HUES6 (cell line): ENCODE results near the gene C22orf39.
"Not testable (repeated sequence)": the region's sequence is repeated elsewhere in the genome, so short reads cannot be mapped to it uniquely, and the experiment has no call there.

Source experiments
- H3K27ac ChIP-seq: 2 replicates; pipeline ENCODE4 v1.7.0; 2013; ENCODE audit warnings: low read depth, mild to moderate bottlenecking, low read length, inconsistent platforms
- H3K27me3 ChIP-seq: 2 replicates; pipeline ENCODE4 v1.6.1; 2013; ENCODE audit warnings: low read length; ENCODE audit not compliant: control insufficient read depth, insufficient read depth
- H3K36me3 ChIP-seq: 2 replicates; pipeline ENCODE4 v1.6.1; 2013; ENCODE audit warnings: low read length; ENCODE audit not compliant: control insufficient read depth, insufficient read depth
- H3K4me1 ChIP-seq: 2 replicates; pipeline ENCODE4 v1.6.1; 2013; ENCODE audit warnings: low read length; ENCODE audit not compliant: control insufficient read depth, insufficient read depth
- H3K4me3 ChIP-seq: 2 replicates; pipeline ENCODE4 v1.5.1; 2013; ENCODE audit warnings: low read depth, low read length
- H3K9ac ChIP-seq: one replicate; pipeline ENCODE4 v1.6.1; 2013; ENCODE audit warnings: mild to moderate bottlenecking, low read length
- H3K9me3 ChIP-seq: 2 replicates; pipeline ENCODE4 v1.6.1; 2013; ENCODE audit warnings: low read depth, low read length; ENCODE audit not compliant: control insufficient read depth, insufficient read depth

The C22orf39 gene

GRCh38 chr22:19449422-19449767, 1.9 kb upstream of the C22orf39 start:
- Histone ChIP-seq H3K27ac (no peak overlapping the region), H3K9me3 (no peaks in the 10 kb centered on the region), H3K27me3 (peaks cover 4% of the 10 kb centered on the region; the same call in 1 of the 2 replicates), H3K4me1 (0 out of 2 replicates have a peak, but pooled peaks cover 8% of the 10 kb centered on the region), H3K36me3 (peaks cover 57% of the 10 kb centered on the region), H3K9ac (no peak overlapping the region), H3K4me3 (no peak overlapping the region)

- Histone ChIP-seq H3K27ac (no peak overlapping the region), H3K9me3 (no peaks in the 10 kb centered on the region), H3K4me3 (peak overlapping the region; percentile 92), H3K9ac (no peak overlapping the region), H3K27me3 (peaks cover 4% of the 10 kb centered on the region; the same call in 1 of the 2 replicates), H3K4me1 (0 out of 2 replicates have a peak, but pooled peaks cover 8% of the 10 kb centered on the region), H3K36me3 (peaks cover 57% of the 10 kb centered on the region)
Measured at GRCh38 chr22:19448739-19449421, 1.4 kb upstream of the C22orf39 start.

GRCh38 chr22:19448076-19448607, 631 bp upstream of the C22orf39 start:
- Histone ChIP-seq H3K9ac (peak overlapping the region; percentile 94), H3K27ac (peak overlapping the region; percentile 88; the same call in 1 of the 2 replicates), H3K9me3 (no peaks in the 10 kb centered on the region), H3K36me3 (peaks cover 57% of the 10 kb centered on the region), H3K4me3 (peak overlapping the region; percentile 92), H3K27me3 (peaks cover 4% of the 10 kb centered on the region; the same call in 1 of the 2 replicates), H3K4me1 (0 out of 2 replicates have a peak, but pooled peaks cover 8% of the 10 kb centered on the region)

GRCh38 chr22:19446603-19447329, 745 bp downstream of the C22orf39 start:
- Histone ChIP-seq H3K9ac (peak overlapping the region; percentile 94), H3K27me3 (peaks cover 4% of the 10 kb centered on the region; the same call in 1 of the 2 replicates), H3K27ac (peak overlapping the region; percentile 88; the same call in 1 of the 2 replicates), H3K36me3 (peaks cover 54% of the 10 kb centered on the region), H3K9me3 (no peaks in the 10 kb centered on the region), H3K4me1 (0 out of 2 replicates have a peak, but pooled peaks cover 8% of the 10 kb centered on the region), H3K4me3 (peak overlapping the region; percentile 92)

GRCh38 chr22:19445279-19445982, 2.1 kb downstream of the C22orf39 start:
- not testable (repeated sequence) for H3K4me1 ChIP-seq, H3K9me3 ChIP-seq, H3K9ac ChIP-seq, H3K27me3 ChIP-seq, H3K27ac ChIP-seq, H3K4me3 ChIP-seq
- H3K36me3 ChIP-seq = peaks cover 48% of the 10 kb centered on the region

GRCh38 chr22:19443544-19444211, 3.8 kb downstream of the C22orf39 start:
- Histone ChIP-seq H3K27ac (no peak overlapping the region), H3K36me3 (peaks cover 38% of the 10 kb centered on the region), H3K9me3 (no peaks in the 10 kb centered on the region), H3K27me3 (peaks cover 4% of the 10 kb centered on the region; the same call in 1 of the 2 replicates), H3K4me3 (no peak overlapping the region), H3K4me1 (0 out of 2 replicates have a peak, but pooled peaks cover 8% of the 10 kb centered on the region), H3K9ac (no peak overlapping the region)

GRCh38 chr22:19442166-19442565, 5.3 kb downstream of the C22orf39 start:
- no peak overlapping the region for H3K9ac ChIP-seq
- no peak overlapping the region for H3K27ac ChIP-seq
- H3K4me3 ChIP-seq = no peak overlapping the region
- 0 out of 2 replicates have a peak, but pooled peaks cover 5% of the 10 kb centered on the region for H3K4me1 ChIP-seq
- peaks cover 38% of the 10 kb centered on the region for H3K36me3 ChIP-seq
- H3K27me3 ChIP-seq = peaks cover 4% of the 10 kb centered on the region; the same call in 1 of the 2 replicates
- H3K9me3 ChIP-seq = no peaks in the 10 kb centered on the region

GRCh38 chr22:19440411-19441195, 6.9 kb downstream of the C22orf39 start:
- H3K9me3 ChIP-seq = no peaks in the 10 kb centered on the region
- no peaks in the 10 kb centered on the region for H3K4me1 ChIP-seq
- H3K27ac ChIP-seq = no peak overlapping the region
- no peak overlapping the region for H3K4me3 ChIP-seq
- no peak overlapping the region for H3K9ac ChIP-seq
- peaks cover 41% of the 10 kb centered on the region for H3K36me3 ChIP-seq
- no peaks in the 10 kb centered on the region for H3K27me3 ChIP-seq

GRCh38 chr22:19438298-19438697, 9.2 kb downstream of the C22orf39 start:
- peaks cover 35% of the 10 kb centered on the region for H3K36me3 ChIP-seq
- H3K4me1 ChIP-seq = no peaks in the 10 kb centered on the region
- H3K27ac ChIP-seq = no peak overlapping the region
- no peak overlapping the region for H3K4me3 ChIP-seq
- H3K9me3 ChIP-seq = no peaks in the 10 kb centered on the region
- H3K9ac ChIP-seq = no peak overlapping the region
- H3K27me3 ChIP-seq = no peaks in the 10 kb centered on the region
